ENCODE data around the gene MAD1L1.

The MAD1L1 gene

GRCh38 chr7:2019711-2020511, 212.8 kb downstream of the MAD1L1 start:
- peak; percentile 57 for DNase-seq

- DNase-seq, result no peak
Measured at GRCh38 chr7:2019461-2019710, 213.4 kb downstream of the MAD1L1 start.

GRCh38 chr7:2018569-2019460, 213.9 kb downstream of the MAD1L1 start:
- DNase-seq, result no peak

- DNase-seq, result no peak
Measured at GRCh38 chr7:2017914-2018568, 214.7 kb downstream of the MAD1L1 start.

GRCh38 chr7:2017481-2017891, 215.3 kb downstream of the MAD1L1 start:
- DNase-seq, result no peak

- no peak for DNase-seq
Measured at GRCh38 chr7:2016761-2017480, 215.8 kb downstream of the MAD1L1 start.

- DNase-seq, result no peak
Measured at GRCh38 chr7:2016021-2016631, 216.6 kb downstream of the MAD1L1 start.

- no peak for DNase-seq
Measured at GRCh38 chr7:2015251-2015871, 217.4 kb downstream of the MAD1L1 start.

GRCh38 chr7:2014391-2015241, 218.1 kb downstream of the MAD1L1 start:
- DNase-seq, result no peak

- no peak for DNase-seq
Measured at GRCh38 chr7:2013381-2014311, 219.1 kb downstream of the MAD1L1 start.

- no peak for DNase-seq
Measured at GRCh38 chr7:2012981-2013380, 219.8 kb downstream of the MAD1L1 start.

- no peak for DNase-seq
Measured at GRCh38 chr7:2012044-2012900, 220.5 kb downstream of the MAD1L1 start.

- no peak for DNase-seq
Measured at GRCh38 chr7:2011266-2012043, 221.3 kb downstream of the MAD1L1 start.

GRCh38 chr7:2010551-2011265, 222.0 kb downstream of the MAD1L1 start:
- no peak for DNase-seq

- DNase-seq, result no peak
Measured at GRCh38 chr7:2010101-2010500, 222.6 kb downstream of the MAD1L1 start.

- DNase-seq, result no peak
Measured at GRCh38 chr7:2009541-2010001, 223.2 kb downstream of the MAD1L1 start.

- no peak for DNase-seq
Measured at GRCh38 chr7:2008936-2009540, 223.7 kb downstream of the MAD1L1 start.
